ENCODE data around the gene DYSF. TPM values are rescaled to one million over a fixed set of nuclear protein-coding genes. Genes with fewer than 3 reads are reported as not detected.
A peak's percentile ranks its signal among the peaks of the same experiment; 100 is the strongest.

Gene DYSF
- total RNA-seq, 1 experiment from 2014 or later: 5.5 TPM

DNA sequence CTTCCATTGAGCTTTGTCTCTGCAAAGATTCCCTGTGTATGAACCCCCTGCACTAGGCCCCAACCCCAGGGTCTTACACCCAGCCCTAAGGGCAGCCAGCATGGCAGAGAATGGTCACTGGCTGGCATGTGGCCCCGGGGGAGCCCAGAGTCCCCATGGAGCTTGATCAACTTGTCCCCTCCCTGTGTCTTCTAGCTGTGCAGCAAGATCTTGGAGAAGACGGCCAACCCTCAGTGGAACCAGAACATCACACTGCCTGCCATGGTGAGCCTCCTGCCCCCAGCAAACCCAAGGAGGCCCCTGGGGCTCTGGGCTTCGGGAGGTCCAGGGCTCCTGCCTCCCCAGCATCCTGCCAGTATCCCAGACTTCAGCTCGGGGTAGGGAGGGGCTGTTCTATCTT, 81.5 kb downstream of the DYSF start:
- Histone ChIP-seq H4K8ac (replicated peaks; ENCODE audit: insufficient read length, low read depth, low read length) (no peak overlapping the region), H4K91ac (ENCODE audit: insufficient read length, low read depth, low read length) (no peak overlapping the region), H2BK120ac (ENCODE audit: low read depth, low read length, poor library complexity, severe bottlenecking) (no peak overlapping the region), H3K27ac (ENCODE audit: insufficient read length, low read depth, low read length) (no peak overlapping the region), H2BK5ac (ENCODE audit: insufficient read length, low read length) (no peak overlapping the region), H3K23me2 (ENCODE audit: insufficient read length, low read depth, low read length, poor library complexity, severe bottlenecking) (no peaks in the 10 kb centered on the region), H3K23ac (ENCODE audit: insufficient read length, low read depth, low read length) (no peak overlapping the region), H2AK5ac (ENCODE audit: insufficient read length, low read length) (no peak overlapping the region), H3K79me1 (ENCODE audit: insufficient read depth, low read depth, low read length, poor library complexity, severe bottlenecking) (no peaks in the 10 kb centered on the region), H3T11ph (ENCODE audit: low read length) (no peak overlapping the region), H3K9ac (ENCODE audit: extremely low read depth, insufficient read length, low read length) (no peak overlapping the region), H2BK12ac (ENCODE audit: insufficient read length, low read depth, low read length) (no peak overlapping the region), H4K5ac (ENCODE audit: insufficient read length, low read depth, low read length) (no peak overlapping the region), H3K4me2 (ENCODE audit: insufficient read depth, insufficient read length, low read length) (no peak overlapping the region), H3K14ac (ENCODE audit: insufficient read depth, low read length) (no peak overlapping the region), H2BK15ac (ENCODE audit: low read depth, low read length) (no peak overlapping the region), H2BK20ac (ENCODE audit: low read depth, low read length, poor library complexity, severe bottlenecking) (no peak overlapping the region), H3K27me3 (ENCODE audit: insufficient read depth, low read length) (no peaks in the 10 kb centered on the region), H3K18ac (ENCODE audit: insufficient read length, low read depth, low read length) (no peak overlapping the region), H3K56ac (ENCODE audit: insufficient read length, low read depth, low read length) (no peak overlapping the region), H3K4me1 (ENCODE audit: insufficient read depth, low read length) (no peaks in the 10 kb centered on the region; the same call in 1 of the 2 replicates), H3K79me2 (ENCODE audit: insufficient read depth, low read length) (no peaks in the 10 kb centered on the region), H4K20me1 (ENCODE audit: control insufficient read depth, insufficient read depth, insufficient read length) (no peaks in the 10 kb centered on the region), H2AFZ (ENCODE audit: low read length) (no peak overlapping the region), H3K4ac (ENCODE audit: low read depth, low read length) (no peak overlapping the region), H3K9me3 (ENCODE audit: control insufficient read depth, low read depth, low read length) (no peaks in the 10 kb centered on the region)
- H3K27me3 Mint-ChIP-seq (ENCODE audit: low read depth): no peaks in the 10 kb centered on the region
- H3K9me3 Mint-ChIP-seq: no peaks in the 10 kb centered on the region
- H3K4me3 Mint-ChIP-seq: no peak overlapping the region; a peak in 1 of 5 replicates
- DNase-seq: peak; percentile 14
- no peak overlapping the region; a peak in 1 of 7 replicates for H3K27ac Mint-ChIP-seq
- no peak for TF ChIP-seq CTCF (conservative IDR thresholded peaks at IDR 0.05)
- H3K4me1 Mint-ChIP-seq: peaks cover 2 to 6% of the 10 kb centered on the region in 2 experiments; a peak in 2 of 4 replicates
- WGBS (ENCODE audit: extremely low coverage, insufficient read length, low lambda C conversion rate): no CpG with 5 or more reads among the region's 4 CpGs
- peaks cover 0 to 2% (median 0%) of the 10 kb centered on the region in 3 experiments; a peak in 2 of 7 replicates for H3K36me3 Mint-ChIP-seq (ENCODE audit: insufficient read depth in 1 of 3, low read depth in 3 of 3)

Data from H9 (cell line).